HG03108 (cell line): ENCODE results near the gene COLEC12.

Experiments used
- ATAC-seq: cut with Tn5 transposase; IDR thresholded peaks from one replicate; pipeline ENCODE4 v1.9.1; 2021; ENCODE audit warnings: moderate library complexity; ENCODE audit not compliant: unreplicated experiment

The COLEC12 gene

DNA sequence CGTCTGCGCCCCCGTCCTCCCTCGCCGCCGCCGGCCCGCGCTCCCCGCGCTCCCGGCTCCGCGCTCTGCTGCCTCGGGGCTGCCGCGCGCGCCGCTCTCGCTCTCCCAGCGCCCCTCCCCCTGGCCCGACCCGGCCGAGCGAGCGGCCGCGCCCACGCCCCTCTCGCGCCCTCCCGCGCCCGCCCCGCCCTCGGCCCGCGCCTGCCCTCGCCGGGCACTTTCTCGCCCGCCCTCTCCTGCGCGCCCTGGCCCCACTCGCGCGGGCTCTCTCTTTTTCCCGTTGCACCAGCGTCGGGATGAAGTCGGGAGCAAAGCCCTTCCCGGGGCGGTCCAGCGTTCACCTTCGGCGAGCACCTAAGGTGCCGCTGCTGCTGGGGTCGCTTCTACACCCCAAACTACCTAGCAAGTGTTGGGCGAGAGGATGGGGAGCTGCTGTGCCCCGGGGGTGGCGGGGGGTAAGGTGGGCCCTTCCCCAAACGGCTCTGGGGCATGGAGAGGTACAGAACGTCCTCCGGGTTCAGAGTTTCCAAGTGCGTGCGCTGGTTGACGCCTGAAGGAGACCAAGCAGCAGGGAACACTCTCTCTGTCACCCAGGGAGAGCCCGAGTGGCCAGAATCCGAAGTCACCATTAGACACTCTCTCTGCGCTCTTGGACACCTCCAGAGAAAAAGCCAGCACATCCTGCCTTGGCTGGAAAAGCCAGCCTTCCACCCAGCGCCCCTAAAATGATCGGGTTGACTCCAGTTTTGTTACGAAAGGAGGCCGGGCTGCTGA, at the start of gene COLEC12:
COLEC12 (minus strand) TSS at position 70 of the 774 bp plus-strand sequence. CDS start 187 bp downstream, outside the sequence.
- ATAC-seq, result no peak

DNA sequence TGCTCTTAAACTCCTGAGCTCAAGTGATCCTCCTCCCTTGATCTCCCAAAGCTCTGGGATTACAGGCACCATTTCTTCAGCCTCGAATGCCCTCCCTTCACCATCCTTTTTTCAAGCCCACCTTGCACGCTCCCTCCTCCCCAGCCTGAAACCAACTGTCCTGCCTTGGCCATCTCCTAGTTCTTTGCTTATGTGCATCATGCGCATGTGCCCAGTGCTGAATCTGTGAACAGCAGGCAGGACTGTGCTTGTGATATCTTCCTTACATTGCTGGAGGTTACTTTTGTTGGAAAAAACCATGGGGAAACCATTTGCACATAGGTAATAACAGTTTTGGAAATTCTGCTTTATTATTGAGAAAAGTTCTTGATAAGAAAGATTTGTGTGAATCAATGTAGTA, 49.5 kb upstream of the COLEC12 start:
- ATAC-seq, result no peak

DNA sequence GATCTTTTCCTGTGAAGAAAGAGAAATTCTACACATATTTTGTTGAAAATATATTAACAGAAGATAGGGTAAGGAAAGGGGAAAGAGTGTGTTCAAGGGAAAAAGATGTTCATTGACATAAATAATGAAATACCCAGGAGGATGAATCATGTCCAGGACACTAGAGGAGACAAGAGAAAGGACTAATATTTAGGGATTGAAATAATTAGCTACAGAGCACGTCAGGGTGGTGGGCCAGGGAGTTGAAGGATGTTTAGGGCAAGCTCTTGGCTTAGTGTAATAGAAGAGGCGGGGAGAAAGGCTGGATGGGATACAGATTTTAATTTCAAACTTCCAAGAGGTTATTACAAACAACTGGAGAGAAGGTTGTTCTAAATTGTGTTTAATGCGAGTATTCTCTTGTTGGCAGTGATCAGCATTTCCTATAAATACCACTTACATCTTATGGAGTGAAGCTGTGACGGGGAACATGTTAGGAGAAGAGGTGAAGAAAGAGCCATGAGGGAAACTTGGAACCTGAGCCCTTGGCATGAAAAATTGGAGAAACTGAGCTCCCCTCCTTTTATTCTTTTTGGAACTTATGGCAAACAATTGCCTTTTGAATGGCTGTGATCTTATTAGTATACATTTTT, 43.1 kb upstream of the COLEC12 start:
- ATAC-seq, result no peak

DNA sequence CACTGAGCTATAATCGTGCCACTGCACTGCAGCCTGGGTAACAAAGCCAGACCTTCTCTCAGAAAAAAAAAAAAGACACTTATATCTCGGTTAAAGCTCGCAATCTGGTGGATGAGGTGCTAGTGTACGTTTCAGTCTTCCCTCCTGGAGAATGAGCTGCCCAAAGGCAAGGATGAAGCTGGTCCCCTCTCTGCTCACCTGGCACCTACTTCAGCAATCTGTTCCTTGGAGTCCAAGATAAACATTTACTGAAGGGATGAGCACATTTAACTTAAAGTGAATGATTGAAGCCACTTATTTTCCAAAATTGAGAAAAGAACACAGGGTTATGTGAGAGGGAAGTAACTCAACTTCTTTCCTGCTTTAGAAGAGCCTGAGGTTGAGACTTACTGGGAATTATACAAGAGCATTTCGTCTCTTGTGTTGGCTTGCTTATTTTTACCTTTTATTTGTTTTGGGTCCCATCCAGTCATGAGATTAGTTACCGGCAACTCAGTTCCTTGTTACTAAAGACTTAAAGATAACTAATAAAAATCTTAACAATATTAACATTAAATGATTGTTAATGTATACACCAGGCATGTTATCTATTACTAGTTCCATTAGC, 33.6 kb upstream of the COLEC12 start:
- ATAC-seq, result no peak

DNA sequence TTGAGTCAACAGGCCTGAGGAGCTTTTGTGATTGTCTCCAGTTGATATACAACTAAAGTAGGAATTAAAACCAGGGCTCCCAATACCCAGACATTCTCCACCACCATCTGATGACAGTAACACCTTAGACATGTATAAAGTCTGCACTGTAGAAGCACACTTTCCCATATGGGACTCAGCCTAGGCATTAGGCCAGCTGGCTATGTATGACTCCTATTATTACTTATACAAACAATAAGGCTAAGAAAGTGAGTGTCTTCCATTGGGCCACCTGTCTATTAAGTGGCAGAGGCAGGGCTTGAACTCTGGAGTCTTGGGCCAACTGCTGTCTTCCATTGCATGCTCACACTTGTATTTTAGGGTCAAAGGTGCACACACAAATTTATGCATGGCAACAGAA, 32.1 kb upstream of the COLEC12 start:
- no peak for ATAC-seq

DNA sequence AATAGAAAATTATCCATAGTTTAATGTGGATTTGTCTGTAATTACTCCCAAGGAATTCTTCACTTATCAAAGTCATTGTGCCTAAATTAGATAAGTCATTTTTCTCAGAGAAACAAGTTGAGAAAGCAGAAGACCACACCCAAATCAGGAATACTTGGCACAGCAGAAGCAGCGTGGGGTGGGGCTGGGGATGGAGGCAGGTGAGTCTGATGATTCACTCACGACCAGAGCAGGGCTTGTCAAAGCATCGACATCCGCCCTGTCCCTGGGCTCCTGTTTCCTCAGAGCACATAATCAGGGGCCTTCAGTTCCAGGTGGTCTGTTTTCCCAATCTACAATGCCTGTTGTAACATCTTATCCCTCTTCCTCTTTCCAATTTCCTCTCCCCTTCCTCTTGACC, 31.5 kb upstream of the COLEC12 start:
- no peak for ATAC-seq

DNA sequence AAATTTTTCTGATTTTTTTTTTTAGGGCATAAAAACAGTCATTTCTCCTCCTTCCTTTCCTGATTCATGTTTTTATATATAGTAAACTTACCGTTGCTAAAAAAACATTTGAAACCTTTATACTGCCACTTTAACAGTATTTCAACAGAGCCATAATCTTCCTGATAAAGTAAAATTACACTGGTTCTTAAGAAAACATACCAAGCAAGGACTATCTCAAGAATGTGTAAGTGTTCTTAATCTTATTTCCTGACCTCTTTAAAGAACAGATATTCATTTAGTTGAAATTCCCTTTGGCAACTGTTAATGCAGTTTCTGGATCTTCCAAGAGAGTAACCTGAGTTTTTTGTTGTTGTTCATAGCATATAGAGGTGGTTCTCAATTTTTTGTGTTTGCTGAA, 26.6 kb upstream of the COLEC12 start:
- ATAC-seq, result no peak

DNA sequence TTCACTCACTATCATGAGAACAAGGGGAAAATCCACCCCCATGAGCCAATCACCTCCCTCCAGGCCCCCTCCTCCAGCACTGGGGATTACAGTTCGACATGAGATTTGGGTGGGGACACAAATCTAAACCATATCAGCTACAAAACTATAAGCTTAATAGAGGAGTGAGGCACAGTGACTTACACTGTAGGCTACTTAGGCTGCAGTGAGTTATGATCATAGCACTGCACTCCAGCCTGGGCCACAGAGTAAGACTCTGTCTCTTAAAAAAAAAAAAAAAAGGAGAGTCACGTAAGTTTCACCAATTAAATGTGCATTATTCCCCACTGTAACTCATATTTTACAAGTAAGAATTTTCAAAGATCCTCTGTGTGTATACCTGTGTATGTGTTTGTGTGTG, 26.2 kb upstream of the COLEC12 start:
- ATAC-seq, result no peak

DNA sequence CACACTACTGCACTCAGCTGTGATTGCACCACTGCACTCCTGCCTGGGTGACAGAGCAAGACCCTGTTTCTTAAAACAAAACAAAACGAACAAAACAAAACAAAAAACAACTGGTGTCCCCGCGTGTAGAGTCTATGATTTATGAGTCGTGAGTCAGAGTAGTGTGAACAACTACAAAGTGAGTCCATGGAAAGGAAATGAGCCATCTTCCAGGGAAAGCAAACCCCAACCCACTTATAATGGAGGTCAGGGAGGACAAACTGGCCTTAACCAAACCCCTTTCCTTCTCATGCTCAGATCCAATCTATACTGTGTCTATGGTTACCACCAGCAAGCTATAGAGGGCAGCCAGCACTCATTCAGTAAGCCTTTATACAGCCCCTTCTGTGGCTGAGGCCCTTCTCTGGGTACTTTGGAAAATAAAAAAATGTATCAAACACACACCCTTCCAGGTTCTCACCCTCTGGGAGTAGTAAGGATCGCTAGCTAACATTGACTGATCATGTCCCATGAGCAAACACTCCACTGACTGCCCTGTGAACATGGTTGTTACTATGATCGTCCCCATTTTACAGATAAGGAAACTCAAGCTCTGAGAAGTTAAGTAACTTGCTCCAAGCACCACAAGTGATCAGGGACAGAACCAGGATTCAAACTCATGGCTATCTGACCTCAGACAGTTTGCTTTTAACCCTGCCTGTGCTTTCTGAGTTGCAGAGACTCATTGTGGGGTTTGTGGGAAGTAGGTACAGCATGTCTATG, 24.7 kb upstream of the COLEC12 start:
- no peak for ATAC-seq

DNA sequence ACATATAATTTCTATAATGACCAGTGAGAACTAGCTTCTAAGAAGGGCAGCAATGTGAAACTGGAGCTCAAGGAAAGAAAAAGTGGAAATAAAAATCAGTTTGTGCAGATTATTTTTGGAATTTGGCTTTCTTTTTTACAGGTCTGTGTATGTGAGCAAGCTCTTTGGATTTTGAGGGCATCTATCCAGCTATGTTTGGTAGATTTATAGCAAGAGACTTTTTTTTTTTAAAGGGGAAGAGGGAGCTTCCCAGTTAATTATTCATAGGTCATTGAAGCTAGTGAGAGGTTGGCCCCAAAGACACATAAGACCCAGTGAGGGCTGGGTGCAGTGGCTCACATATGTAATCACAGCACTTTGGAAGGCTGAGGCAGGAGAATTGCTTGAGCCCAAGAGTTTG, 24.0 kb upstream of the COLEC12 start:
- ATAC-seq, result peak; percentile 46

DNA sequence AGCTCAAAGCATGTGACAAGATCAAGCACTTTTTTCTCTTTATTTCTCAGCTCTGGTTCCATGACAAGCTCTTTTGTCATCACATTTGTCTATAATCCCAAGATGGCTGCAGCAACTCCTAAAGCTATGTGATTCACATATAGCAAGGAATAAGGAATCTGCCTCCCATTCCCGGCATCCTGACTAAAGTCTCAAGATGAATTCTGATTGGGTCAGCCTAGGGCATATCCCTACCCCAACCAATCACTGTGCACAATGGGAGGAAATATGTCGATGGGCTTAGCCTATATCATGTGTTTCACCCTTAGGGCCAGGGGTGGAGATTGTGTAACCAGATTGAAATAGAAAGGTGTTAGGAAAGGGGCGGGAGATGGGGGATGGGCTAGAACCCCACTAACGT, 23.1 kb upstream of the COLEC12 start:
- ATAC-seq, result no peak

DNA sequence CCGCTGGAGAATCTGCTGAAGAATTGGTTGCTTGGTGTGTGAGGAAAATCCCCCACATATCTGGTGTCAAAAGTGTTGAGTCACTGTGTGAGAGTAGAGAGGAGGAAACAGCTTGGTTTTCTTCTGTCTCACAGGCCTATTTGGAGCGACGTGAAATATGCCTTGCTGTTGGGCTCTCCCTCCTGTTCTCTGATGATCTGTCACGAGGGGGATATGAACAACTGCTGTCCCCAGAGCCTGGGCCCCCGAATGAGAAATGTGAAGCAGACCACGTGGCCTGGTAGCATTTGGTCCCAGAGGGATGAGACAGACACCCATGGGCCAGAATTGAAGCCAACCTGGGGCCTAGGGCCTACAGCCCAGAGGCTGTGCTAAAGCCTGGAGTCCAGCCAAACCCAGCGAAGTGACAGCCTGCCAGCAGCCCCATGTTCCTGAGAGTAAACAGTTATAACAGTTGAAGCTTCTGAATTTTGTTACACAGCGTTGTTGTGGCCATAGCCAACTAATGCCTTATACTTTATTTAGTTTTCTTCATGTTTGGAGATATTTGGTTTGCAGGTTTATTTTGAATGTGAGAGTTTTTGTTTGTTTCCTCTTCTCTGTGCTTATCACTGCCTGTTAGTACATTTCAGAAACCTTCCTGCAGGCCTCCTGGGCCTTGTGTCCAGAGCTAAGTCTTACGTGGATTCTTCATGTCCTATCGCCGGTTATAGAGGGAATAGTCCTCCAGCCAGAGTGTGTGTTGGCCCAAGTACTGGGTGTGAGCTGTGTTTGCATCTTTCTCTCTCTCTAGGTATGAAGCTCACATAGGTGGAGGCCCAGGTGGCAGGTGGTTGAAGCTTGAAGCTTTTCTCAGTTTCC, 18.7 kb upstream of the COLEC12 start:
- peak; percentile 87 for ATAC-seq

DNA sequence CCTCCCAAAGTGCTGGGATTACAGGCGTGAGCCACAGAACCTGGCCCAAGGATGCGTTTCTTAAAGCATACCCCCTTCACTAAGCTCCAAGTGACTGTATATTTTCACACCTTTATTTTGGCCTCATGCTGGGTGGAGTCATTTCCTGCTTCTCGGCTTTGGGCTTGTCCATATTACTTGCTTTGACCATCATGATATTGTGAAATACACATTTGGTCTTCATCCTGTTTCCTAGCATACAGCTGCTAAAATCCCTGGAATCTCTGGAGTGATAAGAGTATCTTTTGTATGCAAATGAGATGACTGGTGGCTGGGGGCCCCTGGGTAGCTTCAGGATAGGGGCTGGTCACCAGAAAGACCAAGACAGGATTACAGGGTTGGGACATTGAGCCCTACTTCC, 17.6 kb upstream of the COLEC12 start:
- no peak for ATAC-seq

DNA sequence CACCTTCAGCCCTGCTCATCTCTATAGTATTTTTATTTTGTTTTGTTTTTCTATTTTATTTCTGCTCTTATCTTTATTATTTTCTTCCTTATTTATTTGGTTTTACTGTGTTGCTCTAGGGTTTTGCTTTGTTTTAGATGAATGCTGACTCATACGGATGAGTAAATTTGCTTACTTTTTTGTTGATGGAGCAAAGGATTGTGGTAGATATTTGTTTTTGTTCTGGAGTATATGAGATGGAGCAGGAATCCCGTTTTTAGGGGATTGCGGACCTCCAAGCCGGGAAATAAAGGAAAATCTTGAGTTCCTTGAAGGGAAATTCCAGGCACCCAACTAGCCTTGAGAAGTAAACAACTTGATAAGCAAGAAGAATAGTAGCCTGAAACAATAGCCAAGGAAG, 15.3 kb upstream of the COLEC12 start:
- no peak for ATAC-seq

DNA sequence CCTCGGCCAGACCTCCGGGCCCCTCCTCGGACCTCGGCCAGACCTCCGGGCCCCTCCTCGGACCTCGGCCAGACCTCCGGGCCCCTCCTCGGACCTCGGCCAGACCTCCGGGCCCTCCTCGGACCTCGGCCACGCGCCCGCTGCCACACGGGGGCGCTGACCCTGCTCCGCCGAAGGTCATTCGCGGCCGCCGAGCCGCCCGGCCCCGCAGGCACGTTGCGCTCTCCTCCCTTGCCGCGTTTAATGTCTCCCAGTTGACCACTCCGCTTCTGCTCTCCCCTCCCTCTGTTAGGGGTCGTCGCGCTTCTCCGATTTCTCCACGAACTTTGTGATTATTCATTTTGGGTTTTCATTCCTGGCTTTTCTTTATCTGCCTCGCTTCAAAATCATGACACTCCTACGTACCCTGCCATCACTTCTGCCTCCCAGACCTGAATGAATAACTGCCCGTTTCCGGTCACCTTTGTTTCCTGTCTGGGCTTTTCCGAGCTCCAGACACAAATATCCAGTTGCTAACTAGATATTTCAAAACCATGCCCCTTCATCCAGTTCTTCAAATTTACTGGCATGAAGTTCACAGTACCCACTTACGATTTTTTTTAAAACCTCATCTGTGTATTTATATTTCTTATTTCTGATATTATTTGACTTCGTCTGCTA, 14.8 kb upstream of the COLEC12 start:
- no peak for ATAC-seq

DNA sequence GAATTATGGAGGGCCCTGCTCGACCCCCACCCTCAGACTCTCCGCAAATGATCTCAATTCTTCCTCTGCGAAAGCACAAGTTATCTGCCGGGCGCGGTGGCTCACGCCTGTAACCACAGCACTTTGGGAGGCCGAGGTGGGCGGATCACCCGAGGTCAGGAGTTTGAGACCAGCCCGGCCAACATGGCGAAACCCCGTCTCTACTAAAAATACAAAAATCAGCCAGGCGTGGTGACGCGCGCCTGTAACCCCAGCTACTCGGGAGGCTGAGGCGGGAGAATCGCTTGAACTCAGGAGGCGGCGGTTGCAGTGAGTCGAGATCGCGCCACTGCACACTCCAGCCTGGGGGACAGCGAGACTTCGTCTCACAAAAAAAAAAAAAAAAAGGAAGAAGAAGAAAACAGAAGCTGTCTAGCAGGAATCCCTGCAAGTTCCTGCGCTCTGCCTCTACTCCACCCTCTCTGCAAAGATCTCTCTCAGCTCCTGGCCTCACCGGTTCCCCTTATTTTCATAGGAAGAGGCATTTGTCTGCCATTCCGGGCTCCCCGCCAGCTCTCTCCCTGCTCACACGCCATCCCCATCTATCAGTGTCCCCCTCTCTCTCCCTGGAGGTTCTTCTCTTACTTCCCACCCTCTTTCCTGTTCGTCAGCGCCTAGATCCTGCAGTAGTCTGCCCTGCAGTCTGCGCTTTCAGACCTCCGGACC, 13.5 kb upstream of the COLEC12 start:
- no peak for ATAC-seq

DNA sequence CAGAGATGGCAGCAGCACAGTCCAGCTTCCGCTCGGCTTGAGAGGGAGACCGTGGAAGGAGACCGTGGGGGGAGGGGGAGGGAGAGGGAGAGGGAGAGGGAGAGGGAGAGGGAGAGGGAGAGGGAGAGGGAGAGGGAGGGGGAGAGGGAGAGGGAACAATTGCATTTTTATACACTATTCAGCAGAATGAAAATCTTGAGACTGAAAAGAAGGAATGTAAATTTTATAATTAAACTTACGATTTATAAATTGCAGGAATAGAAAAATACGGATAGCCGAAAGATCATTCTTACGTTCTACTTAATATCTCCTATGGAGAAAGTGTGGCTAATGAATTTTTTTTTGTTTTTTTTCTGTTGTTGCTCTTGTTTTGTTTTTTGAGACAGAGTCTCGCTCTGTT, 12.5 kb upstream of the COLEC12 start:
- ATAC-seq, result no peak

DNA sequence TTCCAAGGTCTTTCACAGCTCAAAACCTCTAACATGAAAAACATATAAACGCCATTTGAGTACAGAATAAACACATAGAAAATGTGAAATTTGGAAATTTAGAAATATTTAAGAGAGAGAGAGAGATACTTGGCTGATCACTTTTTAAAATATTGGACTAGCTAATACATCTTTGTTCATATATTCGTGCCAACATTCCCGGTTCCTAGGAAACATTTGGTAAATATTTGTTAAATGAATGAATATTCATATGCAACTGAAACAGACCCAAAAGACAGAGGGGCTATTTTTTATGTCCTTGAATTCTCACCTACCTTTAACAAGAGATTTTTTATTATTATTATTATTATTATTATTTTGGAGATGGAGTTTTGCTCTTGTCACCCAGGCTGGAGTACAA, 8.3 kb upstream of the COLEC12 start:
- ATAC-seq, result no peak

DNA sequence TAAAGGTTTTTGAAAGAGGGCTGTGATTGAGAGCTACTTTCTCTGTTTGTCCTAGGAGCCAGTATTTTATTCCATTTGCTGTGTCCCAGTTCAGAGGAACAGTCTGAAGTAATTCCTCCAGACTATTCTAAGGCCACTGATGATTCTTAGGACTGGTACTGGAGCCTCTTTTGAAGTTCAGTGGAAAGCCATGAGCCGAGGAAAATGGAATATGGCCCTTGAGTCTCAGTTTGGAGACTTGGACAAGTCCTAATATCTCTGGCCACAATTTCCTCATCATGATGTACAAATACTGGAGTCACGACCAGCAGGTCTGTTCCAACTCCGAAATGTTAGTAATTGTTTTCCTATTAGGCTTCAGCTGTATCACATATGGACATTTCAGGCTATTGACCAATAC, 7.1 kb upstream of the COLEC12 start:
- no peak for ATAC-seq

DNA sequence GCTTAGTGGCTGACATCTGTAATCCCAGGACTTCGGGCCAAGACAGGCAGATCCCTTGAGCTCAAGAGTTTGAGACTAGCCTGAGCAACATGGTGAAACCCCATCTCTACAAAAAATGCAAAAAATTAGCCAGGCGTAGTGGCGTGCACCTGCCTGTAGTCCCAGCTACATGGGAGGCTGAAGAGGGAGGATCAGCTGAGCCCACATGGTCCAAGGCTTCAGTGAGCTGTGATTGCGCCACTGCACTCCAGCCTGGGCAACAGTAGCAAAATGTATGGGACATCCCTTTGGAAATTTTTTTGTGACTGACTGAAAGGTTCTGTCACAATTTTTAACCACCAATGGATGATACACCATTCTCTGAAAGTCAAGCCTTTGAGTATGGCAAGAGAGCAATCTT, 6.3 kb upstream of the COLEC12 start:
- no peak for ATAC-seq
